Stomach (tissue), 9 donors: Measurements from ENCODE around the gene ARPP21. TPM values are rescaled to one million over a fixed set of nuclear protein-coding genes. Genes with fewer than 3 reads are reported as not detected.

Experiments
- DNase-seq, 2 donors: peaks; one replicate each; pipeline versions ENCODE4 v3.0.0 to v3.0.0-alpha.2; 2013 to 2019
- H3K27ac ChIP-seq, 5 donors: fragments of 200-600 bp in 4 of 5; sonication (generic) in 4 of 5; one replicate each; pipeline ENCODE4 v1.5.1; 2013 to 2019; ENCODE audit warnings: mild to moderate bottlenecking in 1 of 5, moderate library complexity in 1 of 5
- H3K27me3 ChIP-seq, 3 donors: fragments of 200-600 bp; sonication (generic); one replicate each; pipeline ENCODE4 v1.5.1; 2017 to 2019; ENCODE audit warnings: mixed run types in 1 of 3
- H3K36me3 ChIP-seq, 4 donors: fragments of 200-600 bp; sonication (generic); 1 replicate in 3 of 4; 2 replicates in 1 of 4; pipeline ENCODE4 v1.5.1; 2016 to 2019
- H3K4me1 ChIP-seq, 4 donors: fragments of 200-600 bp; sonication (generic); one replicate each; pipeline ENCODE4 v1.5.1; 2016 to 2019
- H3K4me3 ChIP-seq, 4 donors: fragments of 200-600 bp; sonication (generic) in 3 of 4; one replicate each; pipeline ENCODE4 v1.5.1; 2016 to 2019; ENCODE audit warnings: mild to moderate bottlenecking in 1 of 4
- H3K9me3 ChIP-seq, 4 donors: fragments of 200-600 bp; sonication (generic); one replicate each; pipeline ENCODE4 v1.5.1; 2016 to 2019
- CTCF ChIP-seq, 7 experiments: fragments of 450-650 bp in 4 of 7; fragments of 200-600 bp in 3 of 7; sonication (generic) in 3 of 7; IDR thresholded peaks; one replicate each; pipeline ENCODE4 v1.5.1; 2016 to 2019; ENCODE audit warnings: antibody characterized with exemption in 7 of 7, control low read depth in 2 of 7, mild to moderate bottlenecking in 1 of 7
- EP300 ChIP-seq: sonication (generic); formaldehyde crosslinking; IDR thresholded peaks from one replicate; pipeline ENCODE4 v1.6.1; 2017; ENCODE audit warnings: antibody characterized with exemption
- POLR2A ChIP-seq, 4 donors: fragments of 450-650 bp; IDR thresholded peaks; one replicate each; pipeline ENCODE4 v1.6.1; 2016; ENCODE audit warnings: antibody characterized with exemption in 4 of 4, control low read depth in 2 of 4, mild to moderate bottlenecking in 1 of 4, moderate library complexity in 1 of 4
- POLR2AphosphoS5 ChIP-seq, 3 donors: sonication (generic); formaldehyde crosslinking; IDR thresholded peaks; one replicate each; pipeline ENCODE4 v1.6.1; 2016; ENCODE audit warnings: antibody characterized with exemption in 3 of 3
- WGBS, 5 donors: extraction: QIAGEN DNeasy Blood & Tissue Kit in 3 of 5; methylation state at CpG; one replicate each; pipeline versions ENCODE4 v1.1.5 to v1.1.7; 2013 to 2018; 5-methylcytosine and 5-hydroxymethylcytosine counted together
- intact Hi-C: fragments of 100-400 bp; cut with DNase I; formaldehyde crosslinking; loops from one replicate; pipeline ENCODE4 v1.15.1; 2023; ENCODE audit warnings: low total_unique reads
- polyA plus RNA-seq, 3 donors: library from polyadenylated mRNA; stranded (reverse); fragments of 200-250 nt; gene quantifications; one replicate each; pipeline ENCODE4 v1.2.3, GENCODE V29; 2013
- total RNA-seq, 5 donors: library from RNA; depleted of rRNA; stranded (reverse); fragments of >200 nt; gene quantifications; one replicate each; pipeline versions ENCODE4 v1.1.0 to v1.2.3, GENCODE V29; 2014 to 2016
- donor health status: healthy with polysubstance abuse.
- donor health status: Bipolar disorder and iron deficiency.
- donor health status: healthy.

ARPP21 gene
- total and polyA plus RNA-seq, 8 donors: 0.13 to 5.0 TPM; not detected in 6

- intact Hi-C loops: no loop called here
- DNase-seq: no peak
- H3K27ac ChIP-seq: no peak overlapping the region
- no peak overlapping the region for H3K4me3 ChIP-seq
- no peaks in the 10 kb centered on the region for H3K4me1 ChIP-seq
- no peaks in the 10 kb centered on the region for H3K9me3 ChIP-seq
- no peaks in the 10 kb centered on the region for H3K36me3 ChIP-seq
- 80 to 93% (median 85%) methylated on average over 4 of the region's 4 CpGs for WGBS, 5 donors
- H3K27me3 ChIP-seq: no peaks in the 10 kb centered on the region
- TF ChIP-seq CTCF (IDR thresholded peaks at IDR 0.05) (no peak), POLR2AphosphoS5 (IDR thresholded peaks at IDR 0.05) (no peak), POLR2A (IDR thresholded peaks at IDR 0.05) (no peak), EP300 (no peak)
These were observed 146.0 kb downstream of the ARPP21 start for GRCh38 chr3:35785234-35785888.

- Histone ChIP-seq H3K36me3 (no peaks in the 10 kb centered on the region), H3K27me3 (no peaks in the 10 kb centered on the region), H3K4me1 (no peaks in the 10 kb centered on the region), H3K27ac (no peak overlapping the region), H3K4me3 (no peak overlapping the region), H3K9me3 (no peaks in the 10 kb centered on the region)
- intact Hi-C loops: no loop called here
- no peak for DNase-seq
- 51 to 71% (median 54%) methylated on average over 1 of the region's 1 CpG for WGBS, 5 donors
- no peak for TF ChIP-seq POLR2AphosphoS5 (IDR thresholded peaks at IDR 0.05)
- TF ChIP-seq POLR2A (IDR thresholded peaks at IDR 0.05): no peak
- no peak for TF ChIP-seq CTCF (IDR thresholded peaks at IDR 0.05)
- no peak for TF ChIP-seq EP300
These were observed 148.6 kb downstream of the ARPP21 start for GRCh38 chr3:35787936-35788335.

GRCh38 chr3:35789042-35789831, 149.9 kb downstream of the ARPP21 start:
- TF ChIP-seq POLR2AphosphoS5 (IDR thresholded peaks at IDR 0.05) (no peak), CTCF (IDR thresholded peaks at IDR 0.05) (no peak), EP300 (no peak), POLR2A (IDR thresholded peaks at IDR 0.05) (no peak)
- Histone ChIP-seq H3K36me3 (no peaks in the 10 kb centered on the region), H3K4me3 (no peak overlapping the region), H3K27me3 (no peaks in the 10 kb centered on the region), H3K27ac (no peak overlapping the region), H3K9me3 (no peaks in the 10 kb centered on the region), H3K4me1 (no peaks in the 10 kb centered on the region)
- no peak for DNase-seq
- intact Hi-C loops: no loop called here
- 60 to 80% (median 73%) methylated on average over 4 of the region's 4 CpGs for WGBS, 5 donors

GRCh38 chr3:35790764-35791163, 151.4 kb downstream of the ARPP21 start:
- Histone ChIP-seq H3K4me1 (no peaks in the 10 kb centered on the region), H3K27ac (no peak overlapping the region), H3K4me3 (no peak overlapping the region), H3K36me3 (no peaks in the 10 kb centered on the region), H3K9me3 (no peaks in the 10 kb centered on the region), H3K27me3 (no peaks in the 10 kb centered on the region)
- TF ChIP-seq CTCF (IDR thresholded peaks at IDR 0.05) (no peak), POLR2AphosphoS5 (IDR thresholded peaks at IDR 0.05) (no peak), POLR2A (IDR thresholded peaks at IDR 0.05) (no peak), EP300 (no peak)
- 86 to 95% (median 94%) methylated on average over 1 of the region's 1 CpG for WGBS, 5 donors
- intact Hi-C loops: no loop called here
- DNase-seq: no peak
